ENCODE data around the gene IL1R1.

DNA sequence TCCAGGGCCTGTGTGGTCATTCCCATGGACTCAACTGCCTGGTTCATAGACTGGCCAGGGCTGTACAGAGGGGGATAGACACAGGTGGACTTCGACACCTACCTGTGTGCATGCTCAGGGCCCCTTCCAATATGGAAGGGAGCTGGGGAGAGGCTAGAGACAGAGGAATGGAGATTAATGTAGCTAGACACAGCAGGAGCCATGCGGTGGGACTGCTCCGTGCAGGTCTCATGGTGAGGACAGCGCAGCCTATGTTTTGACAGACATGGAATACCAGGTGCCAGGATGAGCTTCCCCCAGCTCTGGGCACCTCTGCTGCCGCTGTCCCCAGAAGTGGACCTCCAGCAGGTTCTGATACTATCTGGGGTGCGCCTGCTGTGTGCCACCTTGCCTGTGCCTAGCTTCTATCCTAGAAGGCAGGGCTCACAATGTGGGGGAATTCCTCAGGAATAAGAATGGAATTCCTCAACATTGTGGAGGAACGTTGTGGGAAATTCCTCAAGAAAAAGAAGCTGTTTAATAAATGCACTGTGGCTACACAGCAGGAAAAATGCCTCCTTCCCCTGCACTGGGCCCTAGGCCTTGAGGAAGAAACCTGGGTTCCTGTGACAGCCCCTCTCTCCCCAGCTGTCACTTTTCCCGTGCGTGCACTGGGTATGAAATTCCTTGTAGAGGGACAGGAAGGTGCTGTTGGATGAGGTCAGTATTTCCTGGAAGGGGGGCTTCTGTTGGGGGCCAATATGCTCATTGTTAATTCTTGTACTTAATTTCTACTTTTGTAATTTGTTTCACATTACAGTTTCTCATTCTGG is 7.3 kb downstream of the IL1R1 start:
- no peak for TF ChIP-seq RAD21 (IDR thresholded peaks at IDR 0.05; ENCODE audit: low read depth)
- TF ChIP-seq NFIC (IDR thresholded peaks at IDR 0.05): no peak
- TF ChIP-seq, protein P1, sequence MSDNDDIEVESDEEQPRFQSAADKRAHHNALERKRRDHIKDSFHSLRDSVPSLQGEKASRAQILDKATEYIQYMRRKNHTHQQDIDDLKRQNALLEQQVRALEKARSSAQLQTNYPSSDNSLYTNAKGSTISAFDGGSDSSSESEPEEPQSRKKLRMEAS (IDR thresholded peaks at IDR 0.05): no peak
- TF ChIP-seq TAF1 (IDR thresholded peaks at IDR 0.05; ENCODE audit: low read depth): no peak
- TF ChIP-seq FOXM1 (IDR thresholded peaks at IDR 0.05; ENCODE audit: borderline replicate concordance, low read depth): no peak
- TF ChIP-seq EP300 (IDR thresholded peaks at IDR 0.05; ENCODE audit: borderline replicate concordance): no peak
- no peak for TF ChIP-seq CEBPB (IDR thresholded peaks at IDR 0.05)

Measured in Ishikawa (cell line).